Measurements from ENCODE around the gene PTPRN2. TPM values are rescaled to one million over a fixed set of nuclear protein-coding genes. Genes with fewer than 3 reads are reported as not detected.
"Not testable (repeated sequence)": the region's sequence is repeated elsewhere in the genome, so short reads cannot be mapped to it uniquely, and the experiment has no call there.

PTPRN2 gene
- total RNA-seq, 2 donors from 2014 or later, result 26.1 to 55.5 TPM

DNA sequence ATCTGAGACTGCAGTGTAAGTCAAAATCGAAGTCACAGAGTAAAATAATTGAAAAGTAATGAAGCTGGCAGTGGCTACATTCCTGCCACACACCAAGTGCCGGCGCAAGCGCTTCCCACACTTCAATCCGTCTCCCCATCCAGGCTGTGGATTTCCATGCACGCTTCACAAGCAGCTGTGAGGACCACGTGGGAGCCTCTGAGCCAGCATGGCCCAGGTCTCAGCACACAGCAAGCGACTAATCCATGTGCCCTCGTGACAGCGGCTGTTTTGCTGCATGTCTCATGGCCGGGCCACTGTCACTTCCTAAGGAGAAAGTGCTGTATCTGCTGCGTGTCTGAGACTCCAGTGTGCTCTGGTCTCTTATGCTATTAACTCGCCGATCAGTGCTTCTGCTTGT lies 683.9 kb downstream of the PTPRN2 start:
- intact Hi-C loops (cut with DNase I), result no loop called here
- no peak for DNase-seq (ENCODE audit: low spot score)
- 81% methylated on average over 14 of the region's 14 CpGs for WGBS
- H3K9me3 ChIP-seq, result no peaks in the 10 kb centered on the region
- no peaks in the 10 kb centered on the region for H3K27me3 ChIP-seq (replicated peaks; ENCODE audit: insufficient read depth)
- no peak for TF ChIP-seq POLR2A (IDR thresholded peaks at IDR 0.05)
- TF ChIP-seq, protein P1, sequence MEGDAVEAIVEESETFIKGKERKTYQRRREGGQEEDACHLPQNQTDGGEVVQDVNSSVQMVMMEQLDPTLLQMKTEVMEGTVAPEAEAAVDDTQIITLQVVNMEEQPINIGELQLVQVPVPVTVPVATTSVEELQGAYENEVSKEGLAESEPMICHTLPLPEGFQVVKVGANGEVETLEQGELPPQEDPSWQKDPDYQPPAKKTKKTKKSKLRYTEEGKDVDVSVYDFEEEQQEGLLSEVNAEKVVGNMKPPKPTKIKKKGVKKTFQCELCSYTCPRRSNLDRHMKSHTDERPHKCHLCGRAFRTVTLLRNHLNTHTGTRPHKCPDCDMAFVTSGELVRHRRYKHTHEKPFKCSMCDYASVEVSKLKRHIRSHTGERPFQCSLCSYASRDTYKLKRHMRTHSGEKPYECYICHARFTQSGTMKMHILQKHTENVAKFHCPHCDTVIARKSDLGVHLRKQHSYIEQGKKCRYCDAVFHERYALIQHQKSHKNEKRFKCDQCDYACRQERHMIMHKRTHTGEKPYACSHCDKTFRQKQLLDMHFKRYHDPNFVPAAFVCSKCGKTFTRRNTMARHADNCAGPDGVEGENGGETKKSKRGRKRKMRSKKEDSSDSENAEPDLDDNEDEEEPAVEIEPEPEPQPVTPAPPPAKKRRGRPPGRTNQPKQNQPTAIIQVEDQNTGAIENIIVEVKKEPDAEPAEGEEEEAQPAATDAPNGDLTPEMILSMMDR (IDR thresholded peaks at IDR 0.05), result no peak
- no peak for TF ChIP-seq POLR2AphosphoS5 (IDR thresholded peaks at IDR 0.05)
- H3K4me3 ChIP-seq, result no peak overlapping the region
- no peaks in the 10 kb centered on the region for H3K36me3 ChIP-seq
- no peak overlapping the region for H3K27ac ChIP-seq
- no peaks in the 10 kb centered on the region for H3K4me1 ChIP-seq (replicated peaks)

DNA sequence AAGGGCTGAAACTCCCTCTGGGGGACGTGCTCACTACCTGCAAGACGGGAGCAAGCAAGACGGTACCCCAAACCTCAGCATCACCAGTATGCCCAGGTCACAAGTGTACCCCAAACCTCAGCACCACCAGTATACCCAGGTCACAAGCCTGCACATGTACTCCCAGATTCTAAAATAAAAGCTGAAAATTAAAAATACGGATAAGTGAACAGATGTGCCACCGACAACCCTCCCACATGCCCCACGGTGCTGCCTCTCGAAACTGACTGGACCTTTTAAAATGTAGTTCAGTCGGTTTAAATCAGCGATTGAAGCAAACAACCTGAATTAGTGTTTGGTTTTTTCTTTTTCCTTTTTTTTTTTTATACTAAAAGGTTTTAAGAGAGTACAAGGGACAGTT lies 684.3 kb downstream of the PTPRN2 start:
- H3K36me3 ChIP-seq, result no peaks in the 10 kb centered on the region
- no peak for DNase-seq (ENCODE audit: low spot score)
- H3K27ac ChIP-seq, result no peak overlapping the region
- no peak for TF ChIP-seq POLR2AphosphoS5 (IDR thresholded peaks at IDR 0.05)
- TF ChIP-seq, protein P1 (IDR thresholded peaks at IDR 0.05), result no peak
- intact Hi-C loops (cut with DNase I), result no loop called here
- 92% methylated on average over 9 of the region's 9 CpGs for WGBS
- no peak overlapping the region for H3K4me3 ChIP-seq
- H3K4me1 ChIP-seq (replicated peaks), result no peaks in the 10 kb centered on the region
- no peaks in the 10 kb centered on the region for H3K27me3 ChIP-seq (replicated peaks; ENCODE audit: insufficient read depth)
- H3K9me3 ChIP-seq, result no peaks in the 10 kb centered on the region

DNA sequence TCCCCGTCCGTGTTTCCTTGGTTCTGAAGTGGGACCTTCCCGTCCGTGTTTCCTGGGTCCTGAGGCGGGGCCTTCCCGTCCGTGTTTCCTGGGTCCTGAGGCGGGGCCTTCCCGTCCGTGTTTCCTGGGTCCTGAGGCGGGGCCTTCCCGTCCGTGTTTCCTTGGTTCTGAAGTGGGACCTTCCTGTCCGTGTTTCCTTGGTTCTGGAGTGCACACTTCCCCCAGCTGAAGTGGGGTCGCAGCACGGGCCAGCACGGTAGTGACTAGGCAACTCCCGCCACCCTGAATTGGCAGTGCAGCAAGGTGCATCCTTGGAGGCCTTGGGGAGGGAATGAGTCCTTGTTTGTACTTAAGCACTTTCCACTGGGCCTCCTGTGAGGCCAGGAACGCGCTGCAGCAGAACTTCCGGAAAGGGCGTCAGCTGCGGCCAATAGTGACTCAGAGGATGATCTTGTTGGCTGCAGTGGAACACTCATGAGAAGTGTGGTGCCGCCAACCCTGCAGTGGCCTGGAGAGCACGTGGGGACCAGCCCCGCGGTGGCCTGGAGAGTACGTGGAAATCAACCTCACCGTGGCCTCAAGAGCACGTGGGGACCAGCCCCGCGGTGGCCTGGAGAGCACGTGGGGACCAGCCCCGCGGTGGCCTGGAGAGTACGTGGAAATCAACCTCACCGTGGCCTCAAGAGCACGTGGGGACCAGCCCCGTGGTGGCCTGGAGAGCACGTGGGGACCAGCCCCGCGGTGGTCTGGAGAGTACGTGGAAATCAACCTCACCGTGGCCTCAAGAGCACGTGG lies 685.6 kb downstream of the PTPRN2 start:
- intact Hi-C loops (cut with DNase I); H3K27me3 ChIP-seq (replicated peaks; ENCODE audit: insufficient read depth); DNase-seq (ENCODE audit: low spot score); H3K27ac ChIP-seq; H3K9me3 ChIP-seq; H3K4me3 ChIP-seq; H3K4me1 ChIP-seq (replicated peaks); H3K36me3 ChIP-seq: not testable (repeated sequence)
- 94% methylated on average over 36 of the region's 45 CpGs for WGBS

DNA sequence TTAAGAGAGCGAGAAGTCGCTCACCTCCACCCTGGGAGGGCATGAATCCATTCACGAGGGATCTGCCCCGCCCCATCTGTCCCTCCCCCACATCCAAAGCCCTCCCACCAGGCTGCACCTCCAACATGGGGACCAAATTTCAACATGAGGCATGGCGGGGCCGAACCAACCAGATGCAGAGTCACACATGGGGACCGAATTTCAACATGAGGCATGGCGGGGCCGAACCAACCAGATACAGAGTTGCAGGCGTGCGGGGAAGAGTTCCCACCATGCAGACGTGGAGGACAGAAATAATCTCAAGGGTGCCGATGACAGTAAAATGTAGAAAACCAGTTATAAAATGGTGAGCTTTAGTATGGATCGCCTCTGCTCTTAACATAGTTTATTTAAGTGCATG lies 686.5 kb downstream of the PTPRN2 start:
- 93% methylated on average over 14 of the region's 14 CpGs for WGBS
- no peak overlapping the region for H3K4me3 ChIP-seq
- intact Hi-C loops (cut with DNase I), result no loop called here

DNA sequence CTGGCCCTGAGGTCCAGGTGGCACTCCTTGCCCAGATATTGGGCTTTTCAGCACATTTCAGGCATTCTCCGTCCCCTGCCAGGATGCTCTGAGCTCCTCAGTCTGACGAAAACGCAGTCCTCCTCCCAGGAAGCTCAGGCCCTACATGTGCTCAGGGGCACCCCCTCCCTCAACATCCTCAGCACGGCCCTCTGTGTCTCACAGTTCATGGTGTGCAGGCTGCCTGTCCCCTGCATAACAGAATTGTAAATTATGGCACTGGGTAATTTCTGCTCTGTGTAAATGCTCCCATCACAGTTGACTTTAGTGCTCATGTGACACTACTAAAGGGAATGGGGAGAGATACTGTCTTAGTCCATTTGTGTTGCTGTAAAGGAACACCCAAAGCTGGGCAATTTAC lies 687.1 kb downstream of the PTPRN2 start:
- no peak overlapping the region for H3K27ac ChIP-seq
- H3K4me3 ChIP-seq, result no peak overlapping the region
- H3K36me3 ChIP-seq, result no peaks in the 10 kb centered on the region
- H3K27me3 ChIP-seq (replicated peaks; ENCODE audit: insufficient read depth), result no peaks in the 10 kb centered on the region
- H3K4me1 ChIP-seq (replicated peaks), result no peaks in the 10 kb centered on the region
- DNase-seq (ENCODE audit: low spot score), result no peak
- intact Hi-C loops (cut with DNase I), result no loop called here
- WGBS, result 59% methylated on average over 4 of the region's 4 CpGs
- TF ChIP-seq POLR2AphosphoS5 (IDR thresholded peaks at IDR 0.05) (no peak), POLR2A (IDR thresholded peaks at IDR 0.05) (no peak)
- TF ChIP-seq, protein P1 (IDR thresholded peaks at IDR 0.05), result no peak
- no peaks in the 10 kb centered on the region for H3K9me3 ChIP-seq

More for the DNA sequence above, 686.5 kb downstream of the PTPRN2 start:
- Histone ChIP-seq H3K27ac (no peak overlapping the region), H3K9me3 (no peaks in the 10 kb centered on the region), H3K4me1 (replicated peaks) (no peaks in the 10 kb centered on the region), H3K36me3 (no peaks in the 10 kb centered on the region), H3K27me3 (replicated peaks; ENCODE audit: insufficient read depth) (no peaks in the 10 kb centered on the region)
- DNase-seq (ENCODE audit: low spot score), result no peak
- no peak for TF ChIP-seq POLR2AphosphoS5 (IDR thresholded peaks at IDR 0.05)
- no peak for TF ChIP-seq POLR2A (IDR thresholded peaks at IDR 0.05)
- TF ChIP-seq, protein P1 (IDR thresholded peaks at IDR 0.05), result no peak
